Stimulated activated CD4-positive, alpha-beta T cell treated with anti-CD3 and anti-CD28 coated beads, TNF-alpha, amount 100 ng/mL, for 24 hours (primary cell): ENCODE results near the gene RPS19BP1.

Experiments used
- DNase-seq, 3 experiments: peaks; one replicate each; pipeline ENCODE4 v3.0.0-alpha.2; 2020; ENCODE audit warnings: low read depth in 3 of 3

The RPS19BP1 gene

GRCh38 chr22:39532215-39533073, at the start of gene RPS19BP1:
TSS of gene RPS19BP1 (minus strand) at chr22:39532748. CDS start at chr22:39532738, 10 bp downstream.
- peak; percentile 96 to 99 (median 99) for DNase-seq

- no peak for DNase-seq
These were observed 48.8 kb upstream of the RPS19BP1 start for GRCh38 chr22:39581303-39581702.

- DNase-seq: no peak
These were observed 48.2 kb upstream of the RPS19BP1 start for GRCh38 chr22:39580795-39581194.

DNA sequence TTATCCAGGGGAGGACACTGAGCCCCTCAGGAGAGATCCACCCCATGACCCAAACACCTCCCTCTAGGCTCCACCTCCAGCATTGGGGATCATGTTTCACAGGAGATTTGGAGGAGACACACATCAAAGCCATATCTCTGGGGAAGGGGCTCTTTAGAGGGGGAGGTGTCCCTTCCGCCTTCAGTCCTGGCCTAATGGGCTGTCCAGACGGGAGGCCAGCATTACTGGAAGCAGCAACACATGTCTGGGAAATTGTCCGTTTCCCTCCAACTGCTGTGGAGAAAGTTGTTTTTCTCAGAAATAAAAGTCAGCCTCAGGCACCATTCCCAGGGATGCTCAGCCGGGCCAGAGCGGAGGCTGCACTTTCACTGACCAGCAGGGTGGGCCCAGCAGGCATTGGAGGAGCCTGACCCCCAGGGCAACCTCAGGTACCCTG, 47.5 kb upstream of the RPS19BP1 start:
- DNase-seq: no peak

DNA sequence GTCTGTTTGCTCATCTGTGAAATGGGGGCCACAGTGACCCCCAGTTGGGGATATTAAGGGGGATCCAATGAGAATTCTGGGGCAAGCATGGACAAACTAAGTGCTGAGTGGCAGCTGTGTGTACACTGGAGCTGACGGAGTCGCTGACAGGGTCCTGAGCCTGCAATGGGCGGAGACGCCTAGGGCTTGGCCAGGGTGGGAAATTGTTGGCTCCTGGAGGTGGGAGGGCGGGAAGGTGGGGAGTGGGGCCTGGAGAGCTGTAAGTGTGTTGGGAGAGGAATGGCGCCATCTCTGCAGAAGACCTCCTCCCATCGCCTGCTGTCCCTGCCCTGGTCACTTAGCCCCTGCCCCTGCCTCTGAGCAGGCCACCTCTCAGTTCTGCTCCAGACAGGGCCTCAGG, 45.4 kb upstream of the RPS19BP1 start:
- no peak for DNase-seq

DNA sequence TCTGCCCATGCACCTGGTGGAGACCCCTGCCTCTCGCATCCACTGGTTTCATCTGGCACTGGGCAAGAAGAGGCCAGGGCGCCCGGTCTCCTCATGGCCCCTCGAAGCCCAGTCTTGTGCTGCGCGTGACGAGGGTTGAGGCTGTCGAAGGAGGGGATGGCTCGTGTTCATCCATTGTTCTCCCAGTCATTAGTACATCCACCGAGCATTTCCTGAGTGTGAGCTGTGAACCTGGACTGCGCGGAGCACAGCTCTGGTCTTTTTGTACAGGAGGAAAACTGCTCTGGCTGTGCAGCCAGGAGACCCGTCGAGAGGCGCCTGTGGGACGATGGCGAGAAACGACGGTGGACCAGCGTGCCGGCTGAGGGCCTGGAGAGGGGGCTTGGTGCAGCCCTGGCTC, 44.8 kb upstream of the RPS19BP1 start:
- no peak for DNase-seq

DNA sequence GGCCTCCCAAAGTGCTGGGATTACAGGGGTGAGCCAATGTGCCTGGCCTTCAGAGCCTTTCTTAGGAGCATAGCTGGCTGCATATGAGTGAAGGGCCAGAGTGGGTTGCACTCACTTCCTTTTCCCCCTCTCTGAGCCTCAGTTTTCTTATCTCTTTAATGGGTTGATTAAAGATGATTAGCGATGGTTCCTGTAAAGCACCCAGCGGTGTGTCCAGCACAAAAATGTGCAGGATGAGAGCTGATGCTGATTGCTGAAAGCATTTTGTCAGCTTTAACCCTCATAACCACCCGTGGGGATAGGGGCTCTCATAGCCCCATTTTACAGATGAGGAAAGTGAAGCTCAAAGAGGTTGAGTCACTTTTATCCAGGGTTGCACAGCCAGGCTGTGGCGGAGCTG, 43.5 kb upstream of the RPS19BP1 start:
- no peak for DNase-seq

DNA sequence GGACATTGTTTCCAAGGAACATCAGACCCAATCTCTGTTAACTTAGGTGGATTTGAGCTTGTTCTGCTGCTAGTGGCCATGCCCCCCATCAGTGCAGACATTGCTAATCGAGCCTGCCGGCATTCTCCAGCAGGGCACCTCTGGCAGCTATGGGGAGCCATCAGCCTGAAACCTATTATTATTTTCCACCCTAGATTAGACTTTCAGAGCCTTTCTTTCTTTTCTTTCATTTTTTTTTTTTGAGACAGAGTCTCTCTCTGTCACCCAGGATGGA, 42.9 kb upstream of the RPS19BP1 start:
- no peak for DNase-seq

DNA sequence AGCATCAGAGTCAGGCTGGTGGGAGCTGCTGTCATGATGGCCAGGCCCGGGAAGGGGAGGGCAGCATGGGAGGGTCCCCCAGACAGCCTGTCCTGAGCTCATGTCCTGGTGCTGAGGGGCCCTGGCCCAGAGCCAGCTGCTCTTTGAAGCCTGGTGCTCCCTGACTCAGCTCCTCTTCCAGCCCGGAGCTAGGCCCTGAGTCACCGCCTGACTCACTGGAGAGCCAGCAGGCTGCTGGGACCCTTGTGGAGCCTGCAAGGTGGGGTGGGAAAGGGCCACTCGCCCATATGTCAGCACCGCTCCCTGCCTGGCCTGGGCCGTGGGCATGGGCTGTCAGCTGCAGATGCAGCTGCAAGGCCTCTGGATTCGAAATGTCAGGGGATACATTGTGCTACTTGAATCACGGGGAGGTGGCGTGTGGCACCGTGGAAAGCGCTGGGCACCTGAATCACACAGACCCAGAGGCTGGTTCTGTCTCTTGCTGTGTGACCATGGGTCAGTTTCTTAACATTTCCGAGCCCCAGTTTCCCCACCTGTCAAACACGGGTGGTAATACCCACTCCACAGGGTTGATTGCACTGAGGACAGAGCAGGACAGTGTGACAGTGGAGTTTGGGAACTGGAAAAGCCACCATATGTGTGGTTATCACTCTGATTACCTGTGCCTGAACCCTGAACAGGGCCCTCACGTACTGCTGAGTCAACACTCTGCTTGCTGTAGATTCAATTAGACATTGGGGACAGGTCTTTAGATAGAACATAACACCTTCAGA, 42.4 kb upstream of the RPS19BP1 start:
- no peak for DNase-seq

GRCh38 chr22:39571538-39571937, 39.0 kb upstream of the RPS19BP1 start:
- DNase-seq: no peak

DNA sequence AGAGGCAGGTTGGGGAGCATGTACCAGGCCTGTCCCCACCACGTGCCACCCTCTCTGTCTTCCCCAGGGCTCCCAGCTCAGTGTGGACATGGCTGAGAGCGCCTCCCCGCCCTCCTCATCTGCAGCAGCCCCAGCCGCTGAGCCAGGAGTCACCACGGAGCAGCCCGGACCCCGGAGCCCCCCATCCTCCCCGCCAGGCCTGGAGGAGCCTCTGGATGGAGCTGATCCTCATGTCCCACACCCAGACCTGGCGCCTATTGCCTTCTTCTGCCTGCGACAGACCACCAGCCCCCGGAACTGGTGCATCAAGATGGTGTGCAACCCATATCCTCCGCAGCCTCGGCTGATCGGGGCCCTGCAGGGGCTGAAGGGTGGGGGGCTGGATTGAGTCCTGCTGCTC, 38.1 kb upstream of the RPS19BP1 start, which contains the start of gene CACNA1I:
TSS of gene CACNA1I (plus strand) at position 89 of the 400 bp plus-strand sequence. CDS start at position 89, 0 bp downstream.
- DNase-seq: no peak

DNA sequence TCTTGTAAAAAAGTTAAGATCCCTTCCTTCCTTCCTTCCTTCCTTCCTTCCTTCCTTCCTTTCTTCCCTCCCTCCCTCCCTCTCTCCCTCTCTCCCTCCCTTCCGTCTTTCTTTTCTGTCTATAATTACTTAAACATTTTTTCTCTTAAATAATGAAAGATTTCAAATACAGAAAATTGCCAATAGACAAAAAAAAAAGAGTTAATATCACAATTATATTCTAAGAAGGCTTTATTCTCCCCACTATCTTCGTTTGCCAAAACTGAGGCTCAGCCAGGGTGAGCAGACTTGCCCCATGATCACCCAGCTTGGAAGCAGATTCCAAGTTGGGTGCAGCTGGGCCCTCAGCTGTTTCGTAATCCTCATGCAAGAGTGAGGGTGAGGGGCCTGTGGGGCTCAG, 37.7 kb upstream of the RPS19BP1 start:
- no peak for DNase-seq

GRCh38 chr22:39569066-39569465, 36.5 kb upstream of the RPS19BP1 start:
- no peak for DNase-seq

DNA sequence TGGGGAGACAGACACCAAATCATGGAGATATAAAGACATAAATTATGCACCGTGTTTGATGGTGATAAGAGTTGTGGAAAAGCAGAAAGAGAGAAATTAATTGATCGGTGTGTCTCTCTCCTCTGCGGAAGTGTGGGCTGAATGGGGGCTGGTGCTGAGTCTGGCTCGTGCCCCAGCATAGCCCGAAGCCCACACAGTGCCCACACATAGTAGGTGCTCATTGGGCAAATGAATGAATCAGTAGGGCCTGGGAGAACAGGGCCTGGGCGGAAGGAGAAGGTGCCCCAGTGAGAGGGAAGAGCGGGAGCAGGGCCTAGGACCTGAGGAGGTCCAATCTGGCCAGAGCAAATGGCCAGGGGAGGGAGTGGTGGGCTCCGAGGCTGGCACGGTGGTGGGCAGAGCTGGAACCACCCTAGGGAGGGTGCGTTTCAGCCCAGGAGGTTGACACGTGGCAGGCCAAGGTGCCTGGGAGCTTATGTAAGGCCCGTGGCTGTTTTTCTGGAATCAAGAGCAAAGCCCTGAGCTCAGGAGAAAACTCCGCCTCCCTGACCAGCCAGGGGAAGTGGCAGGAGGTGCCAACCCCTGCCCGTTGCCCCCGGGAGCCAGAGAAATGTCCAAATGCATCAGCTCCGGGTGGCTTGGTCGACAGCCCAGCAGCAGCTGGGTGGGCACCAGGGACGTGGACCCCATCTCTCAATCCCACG, 35.9 kb upstream of the RPS19BP1 start:
- no peak for DNase-seq

GRCh38 chr22:39567135-39567946, 34.8 kb upstream of the RPS19BP1 start:
- peak in 2 of 3 experiments; percentile 4 to 38 for DNase-seq

GRCh38 chr22:39565414-39565944, 32.9 kb upstream of the RPS19BP1 start:
- DNase-seq: no peak

- no peak for DNase-seq
These were observed 31.3 kb upstream of the RPS19BP1 start for GRCh38 chr22:39563571-39564428.

DNA sequence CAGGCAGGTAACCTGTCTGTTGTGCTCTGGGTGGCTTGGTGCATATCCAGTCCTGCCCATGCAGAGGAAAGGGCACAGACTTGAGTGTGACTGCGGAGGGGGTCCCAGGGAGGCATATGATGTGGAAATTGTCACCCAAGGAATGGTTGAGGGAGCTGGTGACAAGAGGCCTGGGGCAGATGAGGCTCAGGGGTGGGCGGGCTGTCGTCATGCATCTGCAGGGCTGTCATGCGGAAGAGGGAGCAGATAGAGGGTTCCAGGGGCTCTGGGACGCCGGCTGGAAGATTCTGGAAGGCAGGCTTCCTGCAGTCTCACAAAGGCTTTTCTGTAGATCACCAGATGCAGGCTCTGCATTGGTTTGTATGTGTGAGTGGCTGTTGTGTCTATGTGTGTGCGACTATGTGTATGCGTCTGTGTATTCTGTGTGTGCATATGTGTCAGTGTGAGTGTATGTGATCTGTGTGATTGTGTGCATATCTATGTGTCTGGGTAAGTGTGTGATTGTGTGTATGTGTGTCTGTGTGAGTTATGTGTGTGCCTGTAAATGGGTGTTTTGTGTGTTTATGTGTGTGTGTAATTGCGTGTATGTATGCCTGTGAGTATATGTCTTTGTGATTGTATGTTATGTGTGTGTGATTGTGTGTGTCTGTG, 30.4 kb upstream of the RPS19BP1 start:
- DNase-seq: no peak

DNA sequence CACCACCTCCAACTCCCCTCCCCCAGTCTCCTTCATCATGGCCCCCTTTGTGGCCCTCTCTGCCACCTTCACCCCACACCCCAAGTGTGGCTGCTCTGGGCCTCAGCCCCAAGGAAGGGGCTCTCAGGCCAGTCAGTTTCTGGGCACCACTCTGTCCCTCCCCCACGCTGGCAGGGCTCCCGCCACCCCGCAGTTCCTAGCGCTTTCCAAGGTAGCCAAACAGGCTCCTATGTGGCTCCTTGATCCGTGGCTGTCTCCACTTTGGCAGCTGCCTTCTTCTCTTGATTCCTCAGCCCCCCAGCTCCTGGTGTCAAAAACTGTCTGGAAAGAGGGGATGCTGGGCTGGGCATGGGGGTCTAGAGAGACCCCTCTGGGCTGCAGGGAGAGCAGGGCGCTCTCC, 27.6 kb upstream of the RPS19BP1 start:
- DNase-seq: no peak
